GM19397 (cell line): ENCODE data around the gene CCDC183.
A peak's percentile ranks its signal among the peaks of the same experiment; 100 is the strongest.
"Not testable (repeated sequence)": the region's sequence is repeated elsewhere in the genome, so short reads cannot be mapped to it uniquely, and the experiment has no call there.

ENCODE experiments used
- ATAC-seq: cut with Tn5 transposase; IDR thresholded peaks from one replicate; pipeline ENCODE4 v1.9.1; 2021; ENCODE audit warnings: mild to moderate bottlenecking, moderate library complexity; ENCODE audit not compliant: unreplicated experiment

The CCDC183 gene

DNA sequence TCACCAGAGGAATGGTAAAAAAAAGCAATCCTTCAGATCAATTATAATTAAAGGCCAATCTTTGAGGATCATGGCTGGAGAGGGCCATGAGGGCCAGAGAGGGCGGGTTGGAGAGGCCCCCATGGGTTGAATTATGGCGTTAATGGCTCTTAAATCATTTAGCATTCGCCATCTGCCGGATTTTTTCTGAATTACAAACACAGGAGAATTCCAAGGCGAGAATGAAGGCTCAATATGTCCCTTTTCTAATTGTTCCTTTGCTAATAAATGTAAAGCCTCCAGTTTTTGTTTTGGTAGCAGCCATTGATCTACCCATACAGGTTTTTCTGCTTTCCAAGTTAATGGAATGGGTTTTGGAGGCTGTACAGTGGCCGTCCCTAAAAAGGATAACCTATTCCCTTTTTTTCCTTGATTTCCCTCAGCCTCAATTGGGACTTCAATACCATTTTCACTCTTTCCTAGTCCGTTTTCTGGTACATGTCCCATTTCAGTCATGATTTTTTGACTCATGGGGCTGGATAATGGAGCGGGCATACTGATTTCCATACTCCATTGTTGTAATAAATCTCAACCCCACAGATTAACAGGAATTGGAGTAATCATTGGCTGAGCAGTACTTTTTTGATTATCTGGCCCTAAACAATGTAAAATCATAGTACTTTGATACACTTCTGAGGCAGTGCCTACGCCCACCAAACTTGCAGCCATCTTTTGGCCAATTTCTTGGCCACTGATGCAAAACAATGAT lies 11.7 kb upstream of the CCDC183 start:
- ATAC-seq = no peak

DNA sequence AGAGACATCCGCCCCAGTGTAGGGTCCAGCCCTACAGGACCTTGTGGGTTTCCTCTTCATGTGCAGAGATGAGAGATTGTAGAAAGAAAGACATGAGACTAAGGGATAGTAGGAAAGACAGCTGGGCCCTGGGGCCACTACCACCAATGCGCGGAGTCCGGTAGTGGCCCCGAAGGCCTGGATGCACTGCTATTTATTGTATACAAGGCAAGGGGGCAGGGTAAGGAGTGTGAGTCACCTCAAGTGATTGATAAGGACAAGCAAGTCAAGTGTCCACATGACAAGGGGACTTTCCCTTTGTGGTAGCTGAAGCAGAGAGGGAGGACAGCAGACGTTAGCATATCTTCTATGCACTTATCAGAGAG lies 11.2 kb upstream of the CCDC183 start:
- no peak for ATAC-seq

DNA sequence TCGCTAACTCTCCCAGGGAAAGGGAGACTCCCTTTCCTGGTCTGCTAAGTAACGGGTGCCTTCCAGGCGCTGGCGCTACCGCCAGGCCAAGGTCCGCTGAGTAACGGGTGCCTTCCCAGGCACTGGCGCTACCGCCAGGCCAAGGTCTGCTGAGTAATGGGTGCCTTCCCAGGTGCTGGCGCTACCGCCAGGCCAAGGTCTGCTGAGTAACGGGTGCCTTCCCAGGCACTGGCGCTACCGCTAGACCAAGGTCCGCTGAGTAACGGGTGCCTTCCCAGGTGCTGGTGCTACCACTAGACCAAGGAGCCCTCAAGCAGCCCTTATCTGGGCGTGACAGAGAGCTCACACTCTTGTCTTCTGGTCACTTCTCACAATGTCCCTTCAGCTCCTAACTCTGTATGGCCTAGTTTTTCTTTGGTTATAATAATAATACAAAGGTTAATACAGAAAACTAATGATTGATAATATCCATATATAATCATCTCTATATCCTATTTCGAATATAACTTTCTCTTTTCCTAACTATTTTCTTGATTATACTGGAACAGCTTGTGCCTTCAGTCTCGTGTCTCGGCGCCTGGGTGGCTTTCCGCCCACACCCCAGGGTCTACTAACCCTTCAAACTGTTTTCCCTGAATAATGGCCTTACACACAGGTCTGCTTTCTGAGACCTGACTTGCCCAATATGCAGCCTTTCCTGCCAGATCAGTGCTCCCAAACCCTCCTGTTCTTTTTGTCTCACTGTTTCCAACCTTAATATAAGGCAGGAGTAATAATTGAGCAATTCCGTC lies 10.4 kb upstream of the CCDC183 start:
- not testable (repeated sequence) for ATAC-seq

DNA sequence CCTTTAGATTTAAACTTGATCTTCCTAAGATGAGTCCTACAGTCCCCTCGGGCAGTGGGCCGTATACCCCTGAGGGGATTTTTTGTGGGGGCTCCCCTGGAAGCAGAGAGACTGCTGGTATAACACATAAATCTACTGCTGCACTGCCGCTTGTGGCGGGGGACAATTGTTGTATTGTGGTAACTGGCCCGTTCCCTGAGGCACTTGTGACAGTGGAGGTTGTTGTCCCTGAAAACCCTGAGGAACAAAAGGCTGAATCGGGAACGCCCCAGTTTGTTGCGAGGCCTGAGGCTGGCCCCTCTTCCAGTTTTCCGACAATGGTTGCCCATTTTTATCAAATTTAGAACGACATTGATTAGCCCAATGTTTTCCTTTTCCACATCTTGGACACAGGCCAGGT lies 9.7 kb upstream of the CCDC183 start:
- ATAC-seq = no peak

- ATAC-seq = not testable (repeated sequence)
These were observed 9.2 kb upstream of the CCDC183 start for GRCh38 chr9:136786983-136787382.

- ATAC-seq = no peak
These were observed 8.3 kb upstream of the CCDC183 start for GRCh38 chr9:136787690-136788400.

- not testable (repeated sequence) for ATAC-seq
These were observed 7.3 kb upstream of the CCDC183 start for GRCh38 chr9:136788644-136789522.

DNA sequence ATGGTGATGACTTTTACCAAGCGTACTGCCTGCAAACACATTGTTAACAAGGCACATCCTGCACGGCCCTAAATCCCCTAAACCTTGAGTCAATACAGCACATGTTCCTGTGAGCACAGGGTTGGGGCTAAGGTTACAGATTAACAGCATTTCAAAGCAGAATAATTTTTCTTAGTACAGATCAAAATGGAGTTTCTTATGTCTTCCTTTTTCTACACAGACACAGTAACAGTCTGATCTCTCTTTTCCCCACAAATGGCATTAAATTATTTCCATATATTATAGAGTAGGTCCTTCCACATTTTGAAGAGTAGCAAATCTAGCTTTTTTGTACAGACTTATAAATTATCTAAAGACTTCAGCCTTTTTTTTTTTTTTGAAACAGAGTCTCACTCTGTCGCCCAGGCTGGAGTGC lies 6.6 kb upstream of the CCDC183 start:
- no peak for ATAC-seq

DNA sequence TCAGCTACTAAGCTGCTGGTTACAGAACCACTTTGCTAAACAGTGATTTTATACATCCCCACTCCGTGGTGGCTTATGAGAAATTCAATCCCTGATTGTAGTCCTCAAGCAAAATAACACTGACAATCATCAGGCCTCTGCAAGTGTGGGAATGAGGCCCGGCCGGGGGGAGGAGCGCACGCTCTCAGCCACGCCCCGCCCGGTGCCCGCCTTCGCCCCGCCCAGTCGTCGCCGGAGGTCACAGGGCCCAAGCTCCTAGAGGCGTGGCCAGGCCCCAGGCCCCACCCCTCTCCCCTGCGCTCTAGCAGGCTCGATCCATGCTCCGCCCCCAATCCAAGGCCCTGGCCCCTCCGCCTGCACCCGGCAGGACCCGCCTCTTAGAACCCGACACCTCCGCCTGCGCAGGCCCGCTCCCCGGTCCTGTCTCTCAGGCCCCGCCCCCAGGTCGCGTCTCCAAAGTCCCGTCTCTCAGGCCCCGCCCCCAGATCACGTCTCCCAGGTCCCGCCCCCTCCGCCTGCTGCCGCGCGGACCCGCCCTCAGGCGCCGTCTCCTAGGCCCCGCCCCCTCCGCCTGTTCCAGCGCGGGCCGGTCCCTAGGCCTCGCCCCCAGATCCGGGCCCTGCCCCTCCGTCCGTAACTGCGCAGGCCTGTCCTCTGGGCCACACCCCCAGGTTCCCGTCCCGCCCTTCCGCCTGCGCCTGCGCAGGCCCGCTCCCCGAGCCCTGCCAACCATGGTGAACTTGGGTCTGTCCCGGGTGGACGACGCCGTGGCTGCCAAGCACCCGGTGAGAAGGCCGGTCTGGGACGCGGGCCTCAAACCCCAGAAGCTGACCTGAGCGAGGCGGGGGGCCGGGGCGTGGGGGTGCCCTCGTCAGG lies 5.3 kb upstream of the CCDC183 start, which contains the start of gene TMEM141:
Gene TMEM141 (plus strand): TSS at position 705 of the 876 bp plus-strand sequence. CDS start 27 bp downstream, at position 732.
- peak; percentile 83 for ATAC-seq

- ATAC-seq = no peak
These were observed 4.4 kb upstream of the CCDC183 start for GRCh38 chr9:136791516-136792276.

DNA sequence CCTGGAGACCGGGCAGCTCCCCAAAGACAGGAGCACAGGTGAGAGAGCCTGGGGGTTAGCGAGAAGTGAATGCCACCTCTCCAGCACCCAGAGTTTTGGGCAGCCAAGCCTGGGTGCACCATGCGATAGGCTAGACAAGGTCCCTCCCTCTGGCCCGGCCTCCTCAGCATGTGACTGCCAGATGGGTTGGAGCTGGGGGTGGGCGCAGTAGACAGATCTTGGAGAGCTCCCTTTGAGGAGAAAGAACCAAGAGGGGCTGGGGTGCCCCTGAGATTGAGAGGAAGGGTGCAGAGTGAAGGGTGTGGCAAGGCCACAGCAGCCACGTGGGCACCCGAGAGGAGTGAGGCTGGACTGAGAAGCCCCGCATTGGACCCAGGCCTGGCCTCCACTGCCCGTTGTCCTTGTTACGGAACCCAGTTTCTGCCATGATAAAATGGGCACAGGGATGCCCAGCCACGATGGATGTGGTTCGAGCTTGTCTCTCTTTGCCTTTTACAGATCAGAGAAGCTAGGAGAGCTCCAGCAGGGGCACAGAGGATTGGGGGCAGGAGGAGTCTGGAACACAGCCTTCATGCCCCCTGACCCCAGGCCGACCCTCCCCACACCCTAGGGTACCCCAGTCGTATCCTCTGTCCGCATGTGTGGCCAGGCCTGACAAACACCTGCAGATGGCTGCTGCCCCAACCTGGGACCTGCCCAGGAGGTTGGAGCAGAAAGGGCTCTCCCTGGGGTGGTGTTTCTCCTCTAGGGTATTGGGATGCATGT lies 3.6 kb upstream of the CCDC183 start:
- no peak for ATAC-seq

DNA sequence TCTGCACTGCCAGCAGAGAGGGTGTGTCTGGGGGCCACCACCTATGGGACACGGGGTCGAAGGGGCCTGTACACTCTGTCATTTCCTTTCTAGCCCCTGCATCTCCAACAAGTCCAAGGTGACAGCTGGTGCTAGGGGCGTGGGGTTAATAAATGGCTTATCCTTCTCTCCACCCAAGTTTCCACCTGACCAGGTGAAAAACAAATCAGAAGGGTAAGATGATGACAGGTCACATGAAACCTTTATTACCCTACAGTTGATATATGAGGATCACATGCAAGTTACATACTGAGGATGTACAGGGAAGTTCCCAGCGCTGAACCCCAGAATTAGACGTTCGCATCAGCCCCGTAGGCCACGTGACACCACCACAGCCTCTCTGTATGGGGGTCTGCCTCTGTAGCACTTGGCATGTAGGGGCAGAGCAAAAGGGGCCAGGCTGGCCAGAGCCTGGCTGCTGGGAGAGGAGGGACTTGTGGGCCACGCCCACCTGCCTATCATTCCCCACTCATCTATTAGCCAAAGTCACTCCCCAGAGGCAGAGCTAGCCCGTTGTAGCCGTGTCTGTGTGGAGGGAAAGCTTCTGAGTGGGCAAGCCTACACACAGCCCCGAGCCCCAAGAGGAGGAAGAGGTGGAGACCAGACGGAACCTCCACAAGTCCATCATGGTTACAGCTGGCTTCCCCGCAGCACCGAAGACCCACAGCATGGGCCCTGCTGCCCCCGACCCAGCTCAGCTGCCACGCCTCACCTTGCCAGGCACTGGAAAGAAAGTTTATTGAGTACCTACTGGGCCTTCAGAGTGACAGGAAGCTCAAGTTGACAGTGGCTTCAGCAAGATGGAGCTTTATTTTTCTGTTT lies 2.8 kb upstream of the CCDC183 start:
- ATAC-seq = no peak

DNA sequence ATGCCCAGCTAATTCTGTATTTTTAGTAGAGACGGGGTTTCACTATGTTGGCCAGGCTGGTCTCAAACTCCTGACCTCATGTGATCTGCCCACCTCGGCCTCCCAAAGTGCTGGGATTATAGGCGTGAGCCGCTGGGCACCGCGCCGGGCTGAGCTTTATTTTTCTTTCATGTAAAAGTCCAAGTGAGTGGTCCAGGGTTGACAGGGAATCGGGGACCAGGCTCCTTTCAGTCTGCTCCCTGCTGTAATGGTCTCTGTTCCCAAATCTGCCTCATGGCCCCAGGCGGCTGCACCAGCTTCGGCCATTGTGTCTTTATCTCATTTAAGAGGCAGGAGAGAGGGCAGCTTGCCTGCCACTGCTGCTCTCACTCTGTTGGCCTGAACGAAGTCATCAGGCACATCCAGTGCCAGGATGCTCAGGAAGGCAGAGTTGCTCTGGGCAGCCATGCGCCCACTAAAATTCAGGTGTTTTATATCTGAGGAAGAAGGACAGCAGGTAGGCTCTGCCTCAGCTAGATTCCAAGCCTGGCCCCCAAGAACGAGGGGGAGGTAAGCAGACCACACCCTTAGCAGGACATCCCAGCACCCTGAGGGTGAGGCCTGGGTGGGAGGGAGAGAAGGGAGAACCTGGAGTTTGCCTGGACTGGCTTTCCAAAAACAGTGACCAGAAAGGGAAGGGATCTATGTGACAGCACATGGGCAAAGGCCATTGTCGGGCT lies 1.7 kb upstream of the CCDC183 start:
- no peak for ATAC-seq

GRCh38 chr9:136795000-136795348 lies 1.2 kb upstream of the CCDC183 start:
- ATAC-seq = no peak

- not testable (repeated sequence) for ATAC-seq
These were observed 723 bp downstream of the CCDC183 start for GRCh38 chr9:136796775-136797347.

- no peak for ATAC-seq
These were observed 2.6 kb downstream of the CCDC183 start for GRCh38 chr9:136798708-136799078.
